ENCODE results near the gene LILRB5. TPM values are rescaled to one million over a fixed set of nuclear protein-coding genes. Genes with fewer than 3 reads are reported as not detected.
A peak's percentile ranks its signal among the peaks of the same experiment; 100 is the strongest.

Gene LILRB5
- polyA plus RNA-seq, 3 donors = 0.14 to 1.1 (median 0.17) TPM

GRCh38 chr19:54302257-54302656 is 45.2 kb upstream of the LILRB5 start:
- peaks cover 3% of the 10 kb centered on the region for H3K79me2 ChIP-seq (ENCODE audit: insufficient read depth, low read length)
- no CpG with 5 or more reads among the region's 4 CpGs for WGBS (ENCODE audit: insufficient coverage)
- H3K27ac Mint-ChIP-seq = peak overlapping the region; percentile 59 to 93 (median 90)
- H3K36me3 ChIP-seq (replicated peaks in 1 of 2; ENCODE audit: control insufficient read depth in 1 of 2, insufficient read depth in 2 of 2, low read length in 2 of 2) = peaks cover 9 to 16% of the 10 kb centered on the region in 2 donors
- H3K4me3 Mint-ChIP-seq = peak overlapping the region in 1 of 2 donors; percentile 53
- peak overlapping the region; percentile 49 for H3K4me2 ChIP-seq (replicated peaks; ENCODE audit: extremely low read depth, low read length, poor library complexity, severe bottlenecking)
- peaks cover 0 to 9% (median 1%) of the 10 kb centered on the region in 7 donors for H3K9me3 Mint-ChIP-seq
- H3K27me3 Mint-ChIP-seq (ENCODE audit: low read depth in 3 of 3) = peaks cover 2 to 16% (median 5%) of the 10 kb centered on the region in 3 donors
- H3K4me1 Mint-ChIP-seq = peaks cover 83% of the 10 kb centered on the region
- H3K27ac ChIP-seq (ENCODE audit: low read depth in 1 of 2, low read length in 2 of 2) = peak overlapping the region in 1 of 2 donors; percentile 70
- no peaks in the 10 kb centered on the region for H3K27me3 ChIP-seq (ENCODE audit: control insufficient read depth in 2 of 2, insufficient read depth in 2 of 2, low read length in 2 of 2)
- no peaks in the 10 kb centered on the region for H3K9me3 ChIP-seq (replicated peaks in 1 of 2; ENCODE audit: control insufficient read depth in 1 of 2, insufficient read depth in 1 of 2, low read length in 2 of 2)
- peaks cover 14 to 17% of the 10 kb centered on the region in 2 donors for H3K36me3 Mint-ChIP-seq
- intact Hi-C loops (cut with micrococcal nuclease) = no loop called here
- peaks cover 18% of the 10 kb centered on the region for H4K20me1 ChIP-seq (ENCODE audit: insufficient read depth, low read length)
- H2AFZ ChIP-seq (ENCODE audit: insufficient read depth, low read depth, low read length, poor library complexity, severe bottlenecking) = no peak overlapping the region
- H3K4me1 ChIP-seq (ENCODE audit: control insufficient read depth in 1 of 2, insufficient read depth in 2 of 2, low read length in 2 of 2) = peaks cover 80 to 89% of the 10 kb centered on the region in 2 donors
- peak overlapping the region in 1 of 3 experiments; percentile 58 for H3K4me3 ChIP-seq (replicated peaks in 1 of 3; ENCODE audit: low read depth in 2 of 3, low read length in 3 of 3)
- no peak for TF ChIP-seq CTCF (IDR thresholded peaks at IDR 0.05)
- no peak overlapping the region for H3K9ac ChIP-seq (ENCODE audit: insufficient read depth, low read length, poor library complexity, severe bottlenecking)
- peak; percentile 77 to 89 (median 78) for DNase-seq

GRCh38 chr19:54299515-54299914 is 42.4 kb upstream of the LILRB5 start:
- H3K4me2 ChIP-seq (replicated peaks; ENCODE audit: extremely low read depth, low read length, poor library complexity, severe bottlenecking) = no peak overlapping the region
- peak overlapping the region in 1 of 3 experiments; percentile 48 for H3K4me3 ChIP-seq (replicated peaks in 1 of 3; ENCODE audit: low read depth in 2 of 3, low read length in 3 of 3)
- peaks cover 57 to 63% of the 10 kb centered on the region in 2 donors for H3K4me1 ChIP-seq (ENCODE audit: control insufficient read depth in 1 of 2, insufficient read depth in 2 of 2, low read length in 2 of 2)
- no peak overlapping the region for H3K27ac ChIP-seq (ENCODE audit: low read depth in 1 of 2, low read length in 2 of 2)
- no peak for TF ChIP-seq CTCF (IDR thresholded peaks at IDR 0.05)
- no CpG with 5 or more reads among the region's 5 CpGs for WGBS (ENCODE audit: insufficient coverage)
- intact Hi-C loops (cut with micrococcal nuclease) = loop anchor here in 1 of 2 donors (5.0 kb wide), 1 partner anchor 278 kb away; no protein-coding TSS in a partner anchor
- no peaks in the 10 kb centered on the region for H3K36me3 Mint-ChIP-seq
- no peak for DNase-seq
- no peak overlapping the region for H3K27ac Mint-ChIP-seq
- peaks cover 0 to 9% of the 10 kb centered on the region in 2 donors for H3K36me3 ChIP-seq (replicated peaks in 1 of 2; ENCODE audit: control insufficient read depth in 1 of 2, insufficient read depth in 2 of 2, low read length in 2 of 2)
- H3K4me3 Mint-ChIP-seq = no peak overlapping the region
- H3K79me2 ChIP-seq (ENCODE audit: insufficient read depth, low read length) = no peaks in the 10 kb centered on the region
- H3K9me3 Mint-ChIP-seq = peaks cover 0 to 6% (median 0%) of the 10 kb centered on the region in 7 donors
- H4K20me1 ChIP-seq (ENCODE audit: insufficient read depth, low read length) = no peaks in the 10 kb centered on the region
- H3K9me3 ChIP-seq (replicated peaks in 1 of 2; ENCODE audit: control insufficient read depth in 1 of 2, insufficient read depth in 1 of 2, low read length in 2 of 2) = no peaks in the 10 kb centered on the region
- peaks cover 61% of the 10 kb centered on the region for H3K4me1 Mint-ChIP-seq
- peaks cover 0 to 15% (median 3%) of the 10 kb centered on the region in 3 donors for H3K27me3 Mint-ChIP-seq (ENCODE audit: low read depth in 3 of 3)
- no peak overlapping the region for H2AFZ ChIP-seq (ENCODE audit: insufficient read depth, low read depth, low read length, poor library complexity, severe bottlenecking)
- H3K9ac ChIP-seq (ENCODE audit: insufficient read depth, low read length, poor library complexity, severe bottlenecking) = no peak overlapping the region
- no peaks in the 10 kb centered on the region for H3K27me3 ChIP-seq (ENCODE audit: control insufficient read depth in 2 of 2, insufficient read depth in 2 of 2, low read length in 2 of 2)

Measured in CD14-positive monocyte (primary cell).